ENCODE data around the gene FEZ2. TPM values are rescaled to one million over a fixed set of nuclear protein-coding genes. Genes with fewer than 3 reads are reported as not detected.

FEZ2 gene
- total RNA-seq, 1 experiment from 2014 or later: 14.8 TPM

- BruUV-seq (replicated peaks): no TSS peak
- intact Hi-C loops (cut with micrococcal nuclease): no loop called here
- H3K27me3 ChIP-seq (ENCODE audit: insufficient read depth, low read length): no peaks in the 10 kb centered on the region
- no peak for ATAC-seq
- no peaks in the 10 kb centered on the region for H3K79me2 ChIP-seq (ENCODE audit: insufficient read depth, low read length)
- DNase-seq (ENCODE audit: low read depth, low spot score): no peak
- no peaks in the 10 kb centered on the region for H3K9me3 ChIP-seq (ENCODE audit: control insufficient read depth in 1 of 2, insufficient read depth in 1 of 2, low read depth in 1 of 2, low read length in 2 of 2)
- H3K27ac ChIP-seq (ENCODE audit: low read depth, low read length): no peak overlapping the region
- H3K4me3 ChIP-seq (replicated peaks in 1 of 2; ENCODE audit: low read depth in 1 of 2, low read length in 2 of 2): no peak overlapping the region
- no peak overlapping the region for H2AFZ ChIP-seq (ENCODE audit: low read depth, low read length, poor library complexity, severe bottlenecking)
- TF ChIP-seq SP1 (IDR thresholded peaks at IDR 0.05; ENCODE audit: low read depth) (no peak), ZNF274 (IDR thresholded peaks at IDR 0.05; ENCODE audit: low read depth, low read length) (no peak), CTCF (IDR thresholded peaks at IDR 0.05 in 2 of 3, conservative IDR thresholded peaks at IDR 0.05 in 1 of 3; ENCODE audit: borderline replicate concordance in 1 of 3, insufficient read depth in 1 of 3, low read depth in 2 of 3, low read length in 2 of 3) (no peak), CEBPB (IDR thresholded peaks at IDR 0.05; ENCODE audit: low read depth) (no peak), TCF7L2 (IDR thresholded peaks at IDR 0.05; ENCODE audit: borderline replicate concordance, extremely low read depth, insufficient read depth, insufficient read length) (no peak), ZBTB33 (IDR thresholded peaks at IDR 0.05; ENCODE audit: extremely low read depth, insufficient replicate concordance, low read length) (no peak), SIN3A (IDR thresholded peaks at IDR 0.05; ENCODE audit: low read depth) (no peak), POLR2A (IDR thresholded peaks at IDR 0.05; ENCODE audit: borderline replicate concordance, extremely low read depth, insufficient read depth, insufficient read length) (no peak)
- no peak overlapping the region for H3K4me2 ChIP-seq (ENCODE audit: low read length)
- H3K4me1 ChIP-seq (ENCODE audit: control insufficient read depth in 1 of 2, insufficient read depth in 2 of 2, low read length in 2 of 2): no peaks in the 10 kb centered on the region
- POLR2A ChIA-PET: no interaction called here
- CTCF ChIA-PET: no interaction called here
- H4K20me1 ChIP-seq (ENCODE audit: insufficient read depth): no peaks in the 10 kb centered on the region
- no peaks in the 10 kb centered on the region for H3K36me3 ChIP-seq (ENCODE audit: control insufficient read depth in 1 of 2, insufficient read depth in 2 of 2, low read length in 2 of 2)
- RAD21 ChIA-PET (ENCODE audit: low non-redundant PET in 1 of 2, low total read pairs in 2 of 2, uncharacterized antibody in 2 of 2, unreplicated experiment in 2 of 2): no interaction called here
- H3K9me2 ChIP-seq (ENCODE audit: insufficient read depth): no peaks in the 10 kb centered on the region
- H3K9ac ChIP-seq (ENCODE audit: low read length): no peak overlapping the region
Observed at GRCh38 chr2:36528766-36529392, 69.1 kb downstream of the FEZ2 start.
